ENCODE measurements around the gene ATP9A.

DNA sequence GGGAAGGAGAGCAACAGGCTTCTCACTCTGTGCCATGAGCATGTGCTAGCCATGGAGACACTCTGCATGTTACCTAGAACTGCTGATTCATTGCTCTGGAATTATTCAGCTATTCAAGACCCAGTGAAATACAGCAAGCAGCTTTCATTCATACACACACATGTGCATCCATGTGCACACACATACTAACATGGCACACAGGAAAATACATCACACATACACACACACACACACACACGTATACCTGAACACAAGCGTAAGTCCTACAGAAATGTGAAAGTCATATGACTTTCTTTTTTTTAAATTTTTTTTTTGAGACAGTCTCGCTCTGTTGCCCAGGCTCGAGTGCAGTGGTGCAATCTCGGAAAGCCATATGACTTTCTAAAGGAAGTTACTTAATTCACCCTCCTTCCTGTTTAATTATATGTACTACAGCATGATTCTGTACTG is 117.5 kb downstream of the ATP9A start:
- TF ChIP-seq, protein P1, sequence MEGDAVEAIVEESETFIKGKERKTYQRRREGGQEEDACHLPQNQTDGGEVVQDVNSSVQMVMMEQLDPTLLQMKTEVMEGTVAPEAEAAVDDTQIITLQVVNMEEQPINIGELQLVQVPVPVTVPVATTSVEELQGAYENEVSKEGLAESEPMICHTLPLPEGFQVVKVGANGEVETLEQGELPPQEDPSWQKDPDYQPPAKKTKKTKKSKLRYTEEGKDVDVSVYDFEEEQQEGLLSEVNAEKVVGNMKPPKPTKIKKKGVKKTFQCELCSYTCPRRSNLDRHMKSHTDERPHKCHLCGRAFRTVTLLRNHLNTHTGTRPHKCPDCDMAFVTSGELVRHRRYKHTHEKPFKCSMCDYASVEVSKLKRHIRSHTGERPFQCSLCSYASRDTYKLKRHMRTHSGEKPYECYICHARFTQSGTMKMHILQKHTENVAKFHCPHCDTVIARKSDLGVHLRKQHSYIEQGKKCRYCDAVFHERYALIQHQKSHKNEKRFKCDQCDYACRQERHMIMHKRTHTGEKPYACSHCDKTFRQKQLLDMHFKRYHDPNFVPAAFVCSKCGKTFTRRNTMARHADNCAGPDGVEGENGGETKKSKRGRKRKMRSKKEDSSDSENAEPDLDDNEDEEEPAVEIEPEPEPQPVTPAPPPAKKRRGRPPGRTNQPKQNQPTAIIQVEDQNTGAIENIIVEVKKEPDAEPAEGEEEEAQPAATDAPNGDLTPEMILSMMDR (IDR thresholded peaks at IDR 0.05; ENCODE audit: low read depth, low read length), result no peak
- no peak for TF ChIP-seq POLR2A (IDR thresholded peaks at IDR 0.05; ENCODE audit: extremely low read depth, insufficient read length)
- TF ChIP-seq, protein P2, sequence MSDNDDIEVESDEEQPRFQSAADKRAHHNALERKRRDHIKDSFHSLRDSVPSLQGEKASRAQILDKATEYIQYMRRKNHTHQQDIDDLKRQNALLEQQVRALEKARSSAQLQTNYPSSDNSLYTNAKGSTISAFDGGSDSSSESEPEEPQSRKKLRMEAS (IDR thresholded peaks at IDR 0.05; ENCODE audit: low read depth, low read length), result peak; percentile 22; the same call in 1 of the 2 replicates
